H1 (cell line): Measurements from ENCODE around the gene TIMM23. TPM values are rescaled to one million over a fixed set of nuclear protein-coding genes. Genes with fewer than 3 reads are reported as not detected.

Experiments used
- BCL11A ChIP-seq, 2 experiments: IDR thresholded peaks; one replicate each; pipeline ENCODE4 v1.6.1; 2011; ENCODE audit warnings: low read depth in 2 of 2, low read length in 2 of 2, mild to moderate bottlenecking in 2 of 2
- CHD7 ChIP-seq: fragments of 300-600 bp; sonication (generic); IDR thresholded peaks from 2 replicates; pipeline ENCODE4 v1.7.1; 2012; ENCODE audit warnings: low read length, moderate library complexity, mild to moderate bottlenecking, inconsistent platforms; ENCODE audit not compliant: insufficient replicate concordance
- FOSL1 ChIP-seq: IDR thresholded peaks from 2 replicates; pipeline ENCODE4 v1.6.1; 2011; ENCODE audit warnings: mild to moderate bottlenecking, low read depth, low read length, moderate library complexity; ENCODE audit not compliant: insufficient read depth
- GABPA ChIP-seq: IDR thresholded peaks from 2 replicates; pipeline ENCODE4 v1.6.1; 2011; ENCODE audit warnings: mild to moderate bottlenecking, low read length, moderate library complexity, borderline replicate concordance; ENCODE audit not compliant: insufficient read depth
- GTF2F1 ChIP-seq: IDR thresholded peaks from 2 replicates; pipeline ENCODE4 v1.6.1; 2012; ENCODE audit warnings: low read depth, low read length, improper control_type of control experiment, borderline replicate concordance
- KDM4A ChIP-seq: IDR thresholded peaks from one replicate; pipeline ENCODE4 v1.7.1; 2012; ENCODE audit warnings: low read depth, mild to moderate bottlenecking, moderate library complexity, low read length, inconsistent platforms; ENCODE audit not compliant: severe bottlenecking
- RAD21 ChIP-seq, 2 experiments: IDR thresholded peaks in 1 of 2; conservative IDR thresholded peaks in 1 of 2; 2 replicates each; pipeline ENCODE4 v1.6.1; 2011; ENCODE audit warnings: low read depth in 2 of 2, low read length in 2 of 2, improper control_type of control experiment in 1 of 2, inconsistent platforms in 1 of 2, mild to moderate bottlenecking in 1 of 2, moderate library complexity in 1 of 2
- RXRA ChIP-seq: IDR thresholded peaks from 2 replicates; pipeline ENCODE4 v1.6.1; 2011; ENCODE audit warnings: low read depth, mild to moderate bottlenecking, low read length, moderate library complexity; ENCODE audit not compliant: insufficient read depth
- SIRT6 ChIP-seq: IDR thresholded peaks from one replicate; pipeline ENCODE4 v1.7.1; 2012; ENCODE audit warnings: low read length, inconsistent platforms
- TAF1 ChIP-seq: IDR thresholded peaks from 2 replicates; pipeline ENCODE4 v1.6.1; 2011; ENCODE audit warnings: mild to moderate bottlenecking, low read depth, low read length
- TEAD4 ChIP-seq: IDR thresholded peaks from 2 replicates; pipeline ENCODE4 v1.6.1; 2012; ENCODE audit warnings: low read depth, low read length, inconsistent platforms, mixed read lengths
- polyA plus RNA-seq, 7 experiments: library from polyadenylated mRNA; depleted of rRNA in 3 of 7; stranded (reverse) in 5 of 7; unstranded in 2 of 7; fragments of >200 nt in 5 of 7; fragments of 200-250 nt in 2 of 7; gene quantifications; 1 replicate in 5 of 7; 2 replicates in 1 of 7; 4 replicates in 1 of 7; pipeline versions ENCODE4 v1.2.1 to v1.2.3, GENCODE V29; 2011 to 2013; ENCODE audit warnings: missing spikeins in 2 of 7, mixed read lengths in 2 of 7
- total RNA-seq: library from RNA; stranded (reverse); fragmentation: NEBNext Ultra II Directional; extraction: Animal tissue kit (Norgen Biotek cat#: 25700); gene quantifications from 2 replicates; pipeline ENCODE4 v1.2.1, GENCODE V29; 2021

The TIMM23 gene
- total and polyA plus RNA-seq, 2 of the 8 experiments (the other 6 are each of a cell fraction or from before 2014, with no cell fraction given) = 101 to 130 TPM

- TF ChIP-seq CHD7 (no peak), SIRT6 (no peak), BCL11A (IDR thresholded peaks at IDR 0.05; ENCODE audit: low read depth in 2 of 2, low read length in 2 of 2) (no peak), GABPA (no peak), TEAD4 (no peak), FOSL1 (no peak), RAD21 (IDR thresholded peaks at IDR 0.05 in 1 of 2, conservative IDR thresholded peaks at IDR 0.05 in 1 of 2; ENCODE audit: low read depth in 2 of 2, low read length in 2 of 2) (no peak), KDM4A (no peak), RXRA (no peak), GTF2F1 (no peak), TAF1 (no peak)
Measured at GRCh38 chr10:46001187-46001756, 29.0 kb downstream of the TIMM23 start (continued).
